Activated T-helper 1 cell treated with anti-CD3 and anti-CD28 coated beads, Interleukin-2, amount 50 U/mL, for 16 hours (primary cell): ENCODE measurements around the gene IL17RE.
A peak's percentile ranks its signal among the peaks of the same experiment; 100 is the strongest.
"Not testable (repeated sequence)": the region's sequence is repeated elsewhere in the genome, so short reads cannot be mapped to it uniquely, and the experiment has no call there.

Experiments
- DNase-seq, 2 donors: peaks; one replicate each; pipeline ENCODE4 v3.0.0-alpha.2; 2020; ENCODE audit warnings: low read depth in 1 of 2, low spot score in 1 of 2

The IL17RE gene

GRCh38 chr3:9932843-9933560 lies 30.4 kb downstream of the IL17RE start:
- DNase-seq, result peak; percentile 72 to 86

DNA sequence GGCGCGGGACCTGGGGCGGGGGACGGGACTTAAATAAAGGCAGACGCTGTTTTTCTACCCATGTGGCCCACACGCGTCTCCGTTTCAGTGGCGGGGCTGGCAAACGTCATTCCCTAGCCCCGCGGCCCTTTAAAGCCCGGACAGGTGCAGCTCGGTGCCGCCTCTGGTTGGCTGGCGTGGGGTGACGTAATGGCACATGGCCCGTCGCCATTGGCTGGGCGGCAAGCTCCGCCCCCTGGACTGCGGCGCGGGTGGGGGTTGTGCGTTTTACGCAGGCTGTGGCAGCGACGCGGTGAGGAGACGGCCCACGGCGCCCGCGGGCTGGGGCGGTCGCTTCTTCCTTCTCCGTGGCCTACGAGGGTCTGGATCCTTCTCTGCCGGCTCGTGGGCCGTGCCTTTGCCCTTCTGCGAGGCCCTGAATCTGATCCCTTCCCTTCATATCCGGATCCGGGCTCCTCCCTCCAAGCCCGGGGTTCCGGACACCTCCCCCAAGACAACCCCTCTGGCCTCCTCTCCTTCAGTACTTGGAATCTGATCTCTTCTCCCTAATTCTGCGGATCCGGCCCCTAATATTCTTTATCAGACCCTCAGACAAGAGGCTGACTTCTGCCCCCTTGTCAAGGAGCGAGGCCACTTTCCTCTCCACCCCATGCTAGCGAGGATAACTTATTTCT lies 31.1 kb downstream of the IL17RE start, which contains the start of gene CRELD1:
Gene CRELD1, plus strand, starts transcription at position 274 of the 674 bp plus-strand sequence. CDS start 605 bp downstream, outside the sequence.
- peak; percentile 92 to 95 for DNase-seq

- DNase-seq, result no peak
Measured at GRCh38 chr3:9934235-9934621, 31.6 kb downstream of the IL17RE start.

- no peak for DNase-seq
Measured at GRCh38 chr3:9934993-9935392, 32.3 kb downstream of the IL17RE start.

- DNase-seq, result no peak
Measured at GRCh38 chr3:9935966-9936510, 33.4 kb downstream of the IL17RE start.

DNA sequence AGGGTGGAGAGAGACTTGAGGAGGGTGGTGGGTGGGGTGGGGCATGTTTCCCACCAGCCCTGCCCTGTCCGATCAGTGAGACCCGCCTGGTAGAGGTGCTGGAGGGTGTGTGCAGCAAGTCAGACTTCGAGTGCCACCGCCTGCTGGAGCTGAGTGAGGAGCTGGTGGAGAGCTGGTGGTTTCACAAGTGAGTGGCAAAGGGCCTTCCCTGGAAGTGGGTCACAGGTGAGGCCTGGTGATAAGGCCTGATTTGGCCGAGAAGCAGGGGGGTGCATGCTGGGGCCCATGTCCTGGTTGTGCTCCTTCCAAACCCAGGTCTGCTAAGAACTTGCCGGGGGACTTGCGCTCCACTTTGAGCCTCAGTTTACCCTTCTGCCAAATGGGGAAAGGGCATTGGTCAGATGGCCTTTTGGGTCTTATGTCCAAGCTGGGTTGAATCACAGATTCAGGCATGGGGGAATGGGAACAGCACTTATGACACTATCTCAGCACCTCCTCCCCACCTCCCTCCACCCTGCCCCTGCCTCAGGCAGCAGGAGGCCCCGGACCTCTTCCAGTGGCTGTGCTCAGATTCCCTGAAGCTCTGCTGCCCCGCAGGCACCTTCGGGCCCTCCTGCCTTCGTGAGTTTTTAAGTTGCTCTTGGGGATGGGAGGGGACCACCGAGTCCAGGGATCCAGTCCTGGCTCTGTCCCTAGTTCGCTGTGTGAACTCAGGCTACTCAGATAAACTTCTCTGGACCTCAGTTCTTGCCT lies 35.0 kb downstream of the IL17RE start:
- no peak for DNase-seq

DNA sequence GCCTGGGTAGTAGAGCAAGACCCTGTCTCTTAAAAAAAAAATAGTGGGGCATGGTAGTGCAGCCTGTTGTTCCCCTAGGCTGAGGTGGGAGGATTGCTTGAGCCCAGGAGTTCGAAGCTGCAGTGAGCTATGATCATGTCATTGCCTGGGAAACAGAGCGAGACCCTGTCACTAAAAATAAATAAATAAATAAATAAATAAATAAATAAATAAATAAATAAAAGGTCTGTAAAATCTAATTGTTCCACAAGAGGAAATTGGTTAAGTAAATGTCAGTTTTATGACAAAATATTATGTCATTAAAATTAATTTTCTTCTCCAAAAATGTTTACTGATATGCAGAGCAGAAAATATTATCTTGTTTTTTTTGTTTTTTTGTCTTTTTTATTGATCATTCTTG lies 36.3 kb downstream of the IL17RE start:
- no peak for DNase-seq

DNA sequence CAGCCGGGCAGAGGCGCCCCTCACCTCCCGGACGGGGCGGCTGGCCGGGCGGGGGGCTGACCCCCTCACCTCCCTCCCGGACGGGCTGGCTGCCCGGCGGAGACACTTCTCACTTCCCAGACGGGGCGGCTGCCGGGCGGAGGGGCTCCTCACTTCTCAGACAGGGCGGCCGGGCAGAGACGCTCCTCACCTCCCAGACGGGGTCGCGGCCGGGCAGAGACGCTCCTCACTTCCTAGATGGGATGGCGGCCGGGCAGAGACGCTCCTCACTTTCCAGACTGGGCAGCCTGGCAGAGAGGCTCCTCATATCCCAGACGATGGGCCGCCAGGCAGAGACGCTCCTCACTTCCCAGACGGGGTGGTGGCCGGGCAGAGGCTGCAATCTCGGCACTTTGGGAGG lies 37.3 kb downstream of the IL17RE start:
- DNase-seq, result not testable (repeated sequence)

- no peak for DNase-seq
Measured at GRCh38 chr3:9940746-9941145, 38.1 kb downstream of the IL17RE start.

DNA sequence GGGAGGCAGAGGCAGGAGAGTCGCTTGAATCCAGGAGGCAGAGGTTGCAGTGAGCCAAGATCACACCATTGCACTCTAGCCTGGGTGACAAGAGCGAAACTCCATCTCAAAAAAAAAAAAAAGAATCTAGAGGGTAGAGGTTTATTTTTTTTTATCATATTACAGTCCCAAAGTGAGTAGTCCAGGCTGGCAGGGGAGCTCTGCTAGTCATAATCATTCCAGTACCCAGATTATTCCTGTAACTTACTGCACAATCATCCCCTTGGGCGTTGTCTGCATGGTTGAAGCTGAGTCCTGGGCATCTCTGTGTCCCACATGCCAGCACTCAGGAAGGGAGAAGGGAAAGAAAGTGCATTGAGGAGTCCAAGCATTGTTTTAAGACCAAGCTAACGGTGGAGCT lies 39.5 kb downstream of the IL17RE start:
- DNase-seq, result no peak

GRCh38 chr3:9942934-9943690 lies 40.5 kb downstream of the IL17RE start:
- DNase-seq, result no peak

DNA sequence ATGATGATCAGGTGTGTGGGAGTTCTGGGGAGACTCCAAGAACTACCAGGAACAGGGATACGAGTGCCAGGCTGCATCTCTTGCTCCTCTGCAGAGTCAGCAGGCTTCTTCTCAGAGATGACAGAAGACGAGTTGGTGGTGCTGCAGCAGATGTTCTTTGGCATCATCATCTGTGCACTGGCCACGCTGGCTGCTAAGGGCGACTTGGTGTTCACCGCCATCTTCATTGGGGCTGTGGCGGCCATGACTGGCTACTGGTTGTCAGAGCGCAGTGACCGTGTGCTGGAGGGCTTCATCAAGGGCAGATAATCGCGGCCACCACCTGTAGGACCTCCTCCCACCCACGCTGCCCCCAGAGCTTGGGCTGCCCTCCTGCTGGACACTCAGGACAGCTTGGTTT lies 41.6 kb downstream of the IL17RE start:
- no peak for DNase-seq

DNA sequence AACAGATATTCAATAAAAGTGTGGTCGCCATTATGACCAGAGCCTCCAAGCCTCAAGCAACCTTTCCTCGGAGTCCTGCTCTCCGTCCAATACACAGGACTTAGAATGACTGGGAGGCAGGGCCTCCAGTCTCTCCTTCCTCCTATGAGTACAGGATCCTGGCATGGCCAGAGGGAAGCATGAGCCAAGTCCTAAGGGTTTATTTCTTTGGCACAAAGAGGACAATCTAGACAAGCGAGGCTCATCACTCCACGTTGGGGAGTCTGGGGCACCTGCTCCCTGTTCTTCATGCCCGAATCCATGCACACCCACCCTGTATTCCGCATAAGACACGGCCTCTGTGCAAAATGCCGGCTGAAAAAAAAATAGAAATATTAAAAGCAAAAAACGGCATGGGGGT lies 42.7 kb downstream of the IL17RE start:
- no peak for DNase-seq

- DNase-seq, result peak; percentile 50 to 80
Measured at GRCh38 chr3:9946112-9947024, 43.7 kb downstream of the IL17RE start.

DNA sequence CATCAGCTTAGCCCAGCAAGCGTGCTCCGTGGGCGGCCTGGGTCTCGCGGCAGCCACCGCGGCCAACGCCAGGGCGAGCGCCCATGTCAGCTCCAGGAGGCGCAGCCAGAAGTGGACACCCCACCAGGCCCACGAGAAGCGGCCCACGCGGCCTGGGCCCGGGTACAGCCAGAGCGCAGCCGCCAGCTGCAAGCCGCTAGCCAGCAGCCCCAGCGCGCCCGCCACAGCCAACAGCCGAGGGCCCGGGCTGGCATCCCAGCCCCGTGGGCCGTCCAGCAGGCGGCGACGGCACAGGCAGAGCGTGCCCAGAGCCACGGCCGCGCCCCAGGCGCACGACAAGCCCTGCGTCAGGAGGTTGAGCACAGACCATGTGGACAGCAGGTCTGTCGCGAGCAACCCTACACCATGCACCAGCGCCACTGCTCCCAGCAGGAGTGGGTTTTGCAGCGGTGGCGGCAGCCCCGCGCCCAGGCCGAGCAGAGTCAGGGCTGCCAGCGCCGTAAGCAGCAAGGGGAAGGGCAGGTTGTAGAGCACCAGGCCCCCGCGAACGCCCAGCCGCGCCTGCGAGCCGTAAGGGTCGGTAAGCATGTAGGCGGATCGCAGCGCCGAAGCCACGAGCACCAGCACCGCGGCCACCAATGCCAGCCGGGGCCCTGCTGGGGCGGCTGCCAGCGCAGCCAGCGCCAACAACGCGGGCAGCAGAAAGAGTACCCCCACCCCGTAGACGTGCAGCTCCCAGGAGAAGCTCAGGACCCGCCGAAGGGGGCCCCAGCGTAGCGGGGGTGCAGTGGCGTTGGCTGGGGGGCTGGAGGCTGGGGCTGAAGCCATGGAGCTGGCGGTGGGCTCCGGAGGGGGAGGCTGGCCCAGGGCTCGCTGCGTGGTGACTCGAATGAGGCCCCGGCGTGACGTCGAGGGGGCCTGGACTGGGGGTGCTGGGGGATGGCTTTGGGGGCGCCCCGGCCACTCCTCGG lies 44.7 kb downstream of the IL17RE start:
- no peak for DNase-seq

DNA sequence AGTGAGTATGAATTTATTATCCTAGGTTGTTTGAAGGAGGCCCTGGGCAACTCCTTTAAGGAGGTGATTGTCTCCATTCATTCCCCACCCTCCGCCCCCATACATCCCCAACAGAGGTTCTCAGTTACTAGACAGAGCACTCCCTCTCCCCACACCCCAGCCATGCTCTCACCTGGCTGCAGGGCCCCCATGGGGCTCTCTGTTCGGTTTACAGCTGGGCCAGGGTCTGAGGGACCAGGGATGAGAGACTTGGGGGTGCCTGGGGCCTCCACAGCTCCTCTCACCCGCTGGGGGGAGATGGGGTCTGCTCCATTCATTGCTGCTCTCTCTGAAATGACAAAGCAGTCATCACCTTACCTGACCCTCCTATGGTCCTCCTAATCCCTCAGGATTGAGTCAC lies 45.9 kb downstream of the IL17RE start:
- no peak for DNase-seq

- DNase-seq, result no peak
Measured at GRCh38 chr3:9949115-9949514, 46.5 kb downstream of the IL17RE start.

DNA sequence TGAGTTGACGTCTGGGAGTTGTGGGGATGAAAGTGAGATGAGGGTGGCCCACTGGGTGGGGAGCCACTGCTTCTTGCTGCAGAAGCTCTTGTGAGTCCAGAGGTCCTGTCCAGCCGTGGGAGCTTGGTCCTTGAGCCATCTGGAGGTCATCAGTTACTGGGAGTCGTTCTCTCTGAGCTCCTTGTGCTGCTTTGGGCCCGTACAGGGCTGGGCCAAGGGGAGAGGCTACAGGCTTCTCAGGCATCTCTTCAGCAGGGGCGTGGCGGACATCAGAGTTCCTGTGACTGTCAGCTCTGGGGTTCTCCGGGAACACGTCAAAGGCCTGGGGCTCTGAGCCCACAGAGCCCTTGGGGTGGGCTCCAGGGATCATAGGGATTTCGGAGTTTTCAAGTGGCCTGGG lies 47.0 kb downstream of the IL17RE start:
- no peak for DNase-seq

DNA sequence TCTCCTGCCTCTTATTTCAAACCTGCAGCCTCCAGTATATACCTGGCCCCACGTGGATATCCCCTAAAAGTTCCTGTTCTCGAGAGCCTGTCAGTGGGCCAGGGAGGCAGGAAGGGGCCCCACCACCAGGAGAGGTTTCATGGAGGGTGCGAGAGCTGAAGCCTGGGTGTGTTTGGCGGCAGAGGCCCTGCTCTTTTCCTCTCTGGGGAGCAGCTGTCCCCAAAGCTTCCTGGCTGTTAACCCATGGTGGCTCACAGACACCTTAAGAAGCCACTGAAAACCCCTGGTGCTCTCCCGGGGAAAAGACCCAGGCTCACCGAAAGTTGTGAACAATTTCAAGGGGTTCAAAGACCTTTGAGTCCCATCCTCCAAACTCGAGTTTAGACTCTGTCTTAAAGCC lies 48.5 kb downstream of the IL17RE start:
- DNase-seq, result no peak
